Upper lobe of right lung (tissue), 1 donor: ENCODE data around the gene PIAS4. TPM values are rescaled to one million over a fixed set of nuclear protein-coding genes. Genes with fewer than 3 reads are reported as not detected.

Experiments
- ATAC-seq: fragments of 200-7000 bp; cut with Tn5 transposase; one replicate; pipeline ENCODE4 v1.9.1; 2020; ENCODE audit warnings: mild to moderate bottlenecking, moderate library complexity
- DNase-seq: peaks from one replicate; pipeline ENCODE4 v3.0.0-alpha.2; 2020
- H3K27ac ChIP-seq: fragments of 200-600 bp; one replicate; pipeline ENCODE4 v1.8.0; 2022
- H3K27me3 ChIP-seq: fragments of 200-600 bp; one replicate; pipeline ENCODE4 v1.8.0; 2022; ENCODE audit warnings: mild to moderate bottlenecking
- H3K36me3 ChIP-seq: fragments of 200-600 bp; one replicate; pipeline ENCODE4 v1.8.0; 2022
- H3K4me1 ChIP-seq: fragments of 200-600 bp; one replicate; pipeline ENCODE4 v1.8.0; 2022
- H3K4me3 ChIP-seq: fragments of 200-600 bp; one replicate; pipeline ENCODE4 v1.8.0; 2022; ENCODE audit warnings: mild to moderate bottlenecking
- H3K9me3 ChIP-seq: fragments of 200-600 bp; one replicate; pipeline ENCODE4 v1.8.0; 2022
- CTCF ChIP-seq: fragments of 200-600 bp; IDR thresholded peaks from one replicate; pipeline ENCODE4 v1.8.0; 2022; ENCODE audit warnings: antibody characterized with exemption
- intact Hi-C: fragments of 100-400 bp; cut with DNase I; formaldehyde crosslinking; loops from one replicate; pipeline ENCODE4 v1.11.0; 2022
- total RNA-seq: library from RNA; stranded (reverse); fragmentation: NEBNext Ultra II Directional; extraction: Animal tissue kit (Norgen Biotek cat#: 25700); gene quantifications from one replicate; pipeline ENCODE4 v1.2.1, GENCODE V29; 2021
- donor health status: DM: no; HTN: yes; CAD: no; lungs with severe emphysema.

The PIAS4 gene
- total RNA-seq, 1 donor from 2014 or later, result 25.4 TPM

- TF ChIP-seq CTCF, result no peak
- H3K27me3 ChIP-seq, result no peaks in the 10 kb centered on the region
- DNase-seq, result no peak
- ATAC-seq, result peak; percentile 8
- H3K4me1 ChIP-seq, result peaks cover under 1% of the 10 kb centered on the region
- peaks cover 68% of the 10 kb centered on the region for H3K36me3 ChIP-seq
- no peaks in the 10 kb centered on the region for H3K9me3 ChIP-seq
- no peak overlapping the region for H3K27ac ChIP-seq
- intact Hi-C loops, result no loop called here
- no peak overlapping the region for H3K4me3 ChIP-seq
These were observed 30.9 kb upstream of the PIAS4 start for GRCh38 chr19:3976495-3977241.

- no peak overlapping the region for H3K4me3 ChIP-seq
- no peak for DNase-seq
- intact Hi-C loops, result no loop called here
- peak; percentile 3 for ATAC-seq
- no peaks in the 10 kb centered on the region for H3K9me3 ChIP-seq
- no peak overlapping the region for H3K27ac ChIP-seq
- H3K27me3 ChIP-seq, result no peaks in the 10 kb centered on the region
- H3K4me1 ChIP-seq, result no peaks in the 10 kb centered on the region
- H3K36me3 ChIP-seq, result peaks cover 76% of the 10 kb centered on the region
- TF ChIP-seq CTCF, result no peak
These were observed 30.0 kb upstream of the PIAS4 start for GRCh38 chr19:3977242-3978143.

GRCh38 chr19:3978145-3978544 lies 29.4 kb upstream of the PIAS4 start:
- H3K36me3 ChIP-seq, result peaks cover 82% of the 10 kb centered on the region
- intact Hi-C loops, result no loop called here
- TF ChIP-seq CTCF, result no peak
- H3K9me3 ChIP-seq, result no peaks in the 10 kb centered on the region
- no peak for ATAC-seq
- no peak for DNase-seq
- H3K27me3 ChIP-seq, result no peaks in the 10 kb centered on the region
- H3K27ac ChIP-seq, result no peak overlapping the region
- no peak overlapping the region for H3K4me3 ChIP-seq
- peaks cover 3% of the 10 kb centered on the region for H3K4me1 ChIP-seq

- ATAC-seq (no peak), DNase-seq (no peak)
- H3K27me3 ChIP-seq, result no peaks in the 10 kb centered on the region
- intact Hi-C loops, result no loop called here
- H3K4me1 ChIP-seq, result peaks cover 12% of the 10 kb centered on the region
- H3K4me3 ChIP-seq, result no peak overlapping the region
- no peak overlapping the region for H3K27ac ChIP-seq
- TF ChIP-seq CTCF, result no peak
- peaks cover 93% of the 10 kb centered on the region for H3K36me3 ChIP-seq
- H3K9me3 ChIP-seq, result no peaks in the 10 kb centered on the region
These were observed 28.3 kb upstream of the PIAS4 start for GRCh38 chr19:3979289-3979673.

GRCh38 chr19:3979674-3980352 lies 27.7 kb upstream of the PIAS4 start:
- no peaks in the 10 kb centered on the region for H3K27me3 ChIP-seq
- peaks cover 93% of the 10 kb centered on the region for H3K36me3 ChIP-seq
- DNase-seq (no peak), ATAC-seq (no peak)
- H3K4me1 ChIP-seq, result peaks cover 12% of the 10 kb centered on the region
- no peak for TF ChIP-seq CTCF
- H3K9me3 ChIP-seq, result no peaks in the 10 kb centered on the region
- H3K4me3 ChIP-seq, result no peak overlapping the region
- no peak overlapping the region for H3K27ac ChIP-seq
- intact Hi-C loops, result no loop called here
